ENCODE results near the gene COL6A5.

The COL6A5 gene

DNA sequence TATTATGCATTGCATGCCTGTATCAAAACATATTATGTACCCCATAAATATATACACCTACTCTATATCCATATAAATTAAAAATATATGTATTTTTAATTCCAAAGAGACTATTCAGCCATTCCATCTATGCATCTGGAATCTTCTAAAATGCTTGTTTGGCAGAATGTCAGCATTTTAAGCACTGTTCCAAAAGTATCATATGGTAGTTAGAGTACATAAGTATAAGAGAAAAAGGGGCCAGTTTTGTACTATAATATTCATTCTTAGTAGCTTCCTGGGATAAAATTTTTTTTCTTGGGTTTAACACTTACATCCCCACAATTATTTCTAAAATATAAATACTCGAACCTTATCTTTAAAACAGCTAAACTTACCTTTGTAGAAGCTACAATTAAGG is 111.1 kb downstream of the COL6A5 start:
- DNase-seq, result no peak

- no peak for DNase-seq
Measured at GRCh38 chr3:130457671-130458070, 112.2 kb downstream of the COL6A5 start.

DNA sequence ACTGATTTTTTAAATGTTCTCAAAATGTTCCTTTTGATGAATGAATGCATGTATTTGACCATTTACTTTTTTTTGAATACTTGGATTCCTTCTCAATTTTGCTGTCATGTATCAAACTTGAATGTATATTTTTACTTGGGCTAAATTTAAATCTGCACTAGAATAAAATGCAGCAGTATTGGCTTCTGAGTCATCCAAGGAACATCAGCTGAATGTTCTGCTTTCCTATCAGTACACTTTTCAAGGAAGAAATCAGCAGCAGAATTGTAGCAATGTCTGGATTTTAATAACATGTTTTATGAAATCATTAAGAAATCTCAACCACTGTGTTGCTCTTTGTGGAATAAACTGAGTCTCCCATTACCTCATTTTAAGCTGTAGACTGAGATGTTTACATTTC is 114.5 kb downstream of the COL6A5 start:
- DNase-seq, result no peak

GRCh38 chr3:130462089-130462488 is 116.6 kb downstream of the COL6A5 start:
- no peak for DNase-seq

- DNase-seq, result no peak
Measured at GRCh38 chr3:130463221-130463620, 117.7 kb downstream of the COL6A5 start.

DNA sequence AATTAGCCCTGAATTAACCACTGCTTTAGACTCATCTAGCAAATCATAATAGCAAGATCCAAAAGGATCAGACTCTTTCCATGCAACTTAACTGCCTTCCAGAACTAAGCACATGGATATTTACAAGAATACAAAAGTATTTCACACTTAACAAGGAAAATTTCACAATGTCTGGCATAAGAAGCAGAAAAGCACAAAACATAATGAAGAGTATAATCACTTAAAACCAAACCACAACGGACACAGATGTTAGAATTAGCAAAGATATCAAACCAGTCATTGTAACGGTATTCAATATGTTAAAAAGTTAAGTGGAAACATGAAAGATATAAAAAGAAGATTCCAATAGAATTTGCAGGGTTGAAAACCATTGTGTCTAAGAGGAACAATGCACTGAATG is 120.0 kb downstream of the COL6A5 start:
- no peak for DNase-seq

- no peak for DNase-seq
Measured at GRCh38 chr3:130468311-130468710, 122.8 kb downstream of the COL6A5 start.

DNA sequence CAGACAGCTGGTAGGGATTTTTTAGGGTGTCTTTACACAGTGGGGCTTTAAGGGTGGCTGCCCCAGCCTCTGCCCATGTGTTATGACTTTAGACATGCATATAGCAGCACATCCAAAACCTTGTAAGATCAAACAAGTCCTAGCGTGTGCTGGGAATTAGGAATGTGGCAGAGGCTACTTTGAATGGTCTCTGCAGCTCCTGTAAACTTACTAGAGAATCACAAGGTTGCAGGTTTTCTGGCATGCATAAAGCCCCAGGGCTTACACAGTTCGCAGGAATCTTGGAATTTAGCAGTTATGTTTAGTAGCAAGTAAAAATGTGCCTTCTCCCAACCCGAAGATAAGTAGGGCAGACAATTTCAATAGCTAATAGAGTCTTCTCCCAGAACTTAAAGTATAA is 124.7 kb downstream of the COL6A5 start:
- no peak for DNase-seq

GRCh38 chr3:130473416-130473815 is 127.9 kb downstream of the COL6A5 start:
- no peak for DNase-seq

DNA sequence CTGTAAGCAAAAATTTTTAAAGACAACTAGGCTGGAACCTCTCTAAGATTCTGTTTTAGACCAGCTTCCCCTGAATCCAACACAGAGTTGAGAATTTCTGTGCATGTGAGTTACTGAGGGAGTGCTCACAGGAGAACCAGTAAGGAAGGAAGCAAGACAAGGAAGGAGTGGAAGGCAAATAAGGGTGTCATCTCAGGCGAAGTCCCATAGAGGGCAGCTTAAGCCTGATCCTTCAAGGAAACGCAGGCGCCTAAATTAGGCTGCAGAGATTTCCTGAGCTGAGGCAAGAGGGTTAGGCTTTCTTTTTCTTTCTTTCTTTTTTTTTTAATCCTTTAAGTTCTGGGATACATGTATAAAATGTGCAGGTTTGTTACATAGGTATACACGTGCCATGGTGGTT is 135.3 kb downstream of the COL6A5 start:
- DNase-seq, result no peak

GRCh38 chr3:130488288-130488687 is 142.8 kb downstream of the COL6A5 start:
- DNase-seq, result no peak

GRCh38 chr3:130488769-130489450 is 143.4 kb downstream of the COL6A5 start:
- no peak for DNase-seq

DNA sequence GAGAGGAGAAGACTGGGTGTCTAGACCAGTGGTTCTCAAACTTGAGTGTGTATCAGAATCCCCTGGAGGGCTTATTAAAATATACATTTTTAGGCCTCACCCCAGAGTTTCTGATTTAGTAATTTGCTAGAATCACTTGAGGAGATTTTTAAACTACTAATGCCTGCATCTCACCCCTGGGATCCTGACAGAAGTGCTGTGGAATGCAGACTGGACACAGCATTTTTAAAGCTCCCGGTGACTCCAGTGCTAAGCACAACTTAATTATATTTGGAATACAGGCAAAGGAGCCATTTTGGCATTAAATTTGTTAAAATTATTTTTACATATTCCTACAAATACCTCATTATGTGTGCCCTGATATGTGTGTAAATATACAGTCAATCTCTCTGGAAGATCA is 144.8 kb downstream of the COL6A5 start:
- no peak for DNase-seq

DNA sequence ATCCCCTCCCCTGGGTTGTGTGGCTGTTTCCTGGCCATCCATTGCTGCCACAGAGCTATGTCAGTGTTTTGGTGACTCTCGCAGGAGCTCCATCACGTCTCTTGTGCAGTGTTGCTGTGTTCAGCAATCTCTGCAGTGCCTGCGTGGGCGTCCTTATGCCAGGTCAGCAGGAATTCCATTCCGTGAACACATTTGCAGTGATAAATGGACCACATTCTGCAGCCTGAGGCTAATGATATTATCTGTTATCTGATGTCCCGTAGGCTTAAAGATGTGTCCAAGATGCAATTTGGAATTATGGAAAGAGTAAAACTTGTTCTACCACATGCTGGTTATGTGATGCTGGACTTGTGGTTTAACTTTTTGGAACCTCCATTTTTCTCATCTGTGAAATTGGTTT is 146.0 kb downstream of the COL6A5 start:
- no peak for DNase-seq

DNA sequence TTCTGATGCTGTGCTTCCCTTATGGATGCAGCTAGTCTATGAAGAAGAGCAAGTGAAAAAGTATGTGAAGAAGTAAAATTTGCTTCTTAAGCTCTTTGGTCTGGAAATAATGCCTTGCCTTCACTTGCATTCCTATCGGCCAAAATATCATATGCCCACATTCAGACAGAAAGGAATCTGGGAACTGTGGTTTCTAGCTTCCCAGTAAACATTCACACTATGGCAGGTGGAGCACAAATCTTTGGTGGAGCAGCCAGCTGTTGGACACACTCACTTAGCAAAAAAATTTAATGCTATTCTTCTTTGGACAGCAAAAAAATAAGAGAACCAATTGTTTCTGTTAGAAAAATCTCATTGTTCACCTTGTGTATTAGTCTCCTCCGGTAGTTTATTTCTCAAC is 159.2 kb downstream of the COL6A5 start:
- no peak for DNase-seq

DNA sequence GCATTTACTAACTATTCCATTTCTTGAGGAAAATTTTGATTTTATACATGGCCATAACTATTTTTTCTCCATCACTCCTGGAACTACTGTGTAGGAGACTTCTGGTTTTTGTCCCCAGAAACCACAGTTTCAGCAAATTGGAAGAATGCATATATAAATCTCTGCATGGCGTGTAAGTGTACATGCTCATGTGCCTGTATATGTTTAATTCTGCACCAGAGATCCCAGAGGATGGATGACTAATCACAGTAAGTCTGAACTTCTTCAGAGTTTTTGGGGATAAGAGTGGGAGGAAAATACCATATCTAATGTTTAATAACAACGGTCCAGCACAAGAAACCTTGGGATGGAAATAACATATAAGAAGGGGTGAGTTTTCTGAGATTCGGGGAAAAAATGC is 160.6 kb downstream of the COL6A5 start:
- DNase-seq, result no peak

- DNase-seq, result no peak
Measured at GRCh38 chr3:130507746-130508145, 162.3 kb downstream of the COL6A5 start.

DNA sequence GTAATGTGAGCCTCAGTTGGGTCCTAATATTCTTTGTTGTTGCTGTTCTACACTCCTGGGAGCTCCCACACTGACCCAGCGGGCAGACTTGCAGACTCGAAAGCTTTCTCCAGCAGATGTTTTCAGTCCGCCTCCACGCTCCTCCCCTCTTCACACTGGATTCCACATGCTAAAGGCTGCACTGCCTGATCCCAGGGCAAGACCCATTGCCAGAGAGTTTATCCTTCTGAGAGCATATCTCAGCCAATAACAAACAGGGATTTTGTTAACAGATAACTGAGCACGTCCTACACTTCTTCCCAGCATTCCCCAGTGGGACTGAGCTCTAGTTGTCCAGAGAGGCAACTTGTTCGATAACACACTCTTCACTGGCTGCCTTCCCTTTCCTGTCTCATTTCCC is 163.5 kb downstream of the COL6A5 start:
- DNase-seq, result no peak

DNA sequence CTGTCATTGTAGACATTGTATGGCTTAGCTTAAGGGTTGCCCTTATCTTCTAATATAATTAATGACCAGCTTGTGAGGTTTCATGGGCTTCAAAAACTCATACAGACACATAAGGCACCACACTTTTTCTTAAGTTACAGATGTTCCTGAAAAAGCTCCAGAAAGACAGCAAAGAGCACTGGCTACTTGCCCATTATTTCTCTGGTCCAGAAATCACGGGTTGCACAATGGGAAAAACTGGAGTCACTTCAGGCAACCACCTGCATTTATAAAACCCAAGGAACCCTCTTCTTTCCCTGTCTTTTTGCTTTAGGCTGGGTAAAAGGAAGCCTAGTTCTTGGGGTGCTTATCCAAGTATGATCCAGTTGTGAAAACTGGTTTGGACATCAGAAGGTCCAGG is 169.2 kb downstream of the COL6A5 start:
- DNase-seq, result no peak

GRCh38 chr3:130515755-130516154 is 170.3 kb downstream of the COL6A5 start:
- DNase-seq, result no peak

- no peak for DNase-seq
Measured at GRCh38 chr3:130516645-130517512, 171.4 kb downstream of the COL6A5 start, which contains the start of gene COL6A6. Gene COL6A6, plus strand, starts transcription at chr3:130517177. Its CDS starts 43,188 bp downstream, at chr3:130560365.

DNA sequence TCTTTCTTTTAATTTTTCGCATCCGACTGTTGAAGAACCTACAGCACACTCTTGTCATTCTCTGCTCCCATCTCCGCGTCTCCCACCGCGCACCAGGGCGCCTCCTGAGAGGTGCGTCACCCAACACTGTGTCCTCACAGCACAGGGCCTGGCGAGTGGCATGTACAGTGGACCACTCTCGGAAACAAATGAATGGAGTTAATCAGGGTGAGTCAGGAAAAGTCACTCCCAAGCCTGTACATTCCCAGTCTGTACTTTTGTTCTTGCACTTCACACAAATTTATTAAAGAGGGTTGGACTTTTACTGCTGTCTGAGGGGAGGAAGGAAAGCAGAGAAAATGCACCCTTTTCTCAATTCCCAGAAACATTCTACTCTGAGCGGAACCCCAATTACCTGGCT is 172.1 kb downstream of the COL6A5 start:
- no peak for DNase-seq

DNA sequence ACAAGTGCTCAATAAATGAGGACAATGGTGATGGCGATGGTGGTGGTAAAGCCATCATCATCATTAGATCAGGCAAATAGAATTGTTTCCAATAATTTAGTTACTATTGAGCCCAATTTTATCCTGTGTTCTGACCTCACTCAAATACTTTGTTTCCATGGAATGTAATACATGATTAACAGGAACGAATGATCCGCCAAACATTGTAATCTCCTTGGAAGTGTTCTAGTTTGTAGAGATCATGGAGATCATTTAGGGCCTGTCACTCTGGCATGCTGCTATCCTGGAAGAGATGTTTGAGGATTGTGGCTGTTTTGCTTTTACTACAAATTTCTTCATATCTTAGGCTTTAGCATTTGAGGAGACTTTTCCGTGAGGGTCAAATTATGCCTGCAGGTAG is 174.3 kb downstream of the COL6A5 start:
- DNase-seq, result no peak

- DNase-seq, result no peak
Measured at GRCh38 chr3:130522399-130522798, 176.9 kb downstream of the COL6A5 start.
